DMS53 treated with DMSO at 0.1 percent for 48 hours (cell line): ENCODE data around the gene DUOXA1.
A peak's percentile ranks its signal among the peaks of the same experiment; 100 is the strongest.

Experiments
- DNase-seq: peaks from one replicate; lab custom pipeline; 2025; ENCODE audit not compliant: unreplicated experiment; lab: John Stamatoyannopoulos, UW

Gene DUOXA1

DNA sequence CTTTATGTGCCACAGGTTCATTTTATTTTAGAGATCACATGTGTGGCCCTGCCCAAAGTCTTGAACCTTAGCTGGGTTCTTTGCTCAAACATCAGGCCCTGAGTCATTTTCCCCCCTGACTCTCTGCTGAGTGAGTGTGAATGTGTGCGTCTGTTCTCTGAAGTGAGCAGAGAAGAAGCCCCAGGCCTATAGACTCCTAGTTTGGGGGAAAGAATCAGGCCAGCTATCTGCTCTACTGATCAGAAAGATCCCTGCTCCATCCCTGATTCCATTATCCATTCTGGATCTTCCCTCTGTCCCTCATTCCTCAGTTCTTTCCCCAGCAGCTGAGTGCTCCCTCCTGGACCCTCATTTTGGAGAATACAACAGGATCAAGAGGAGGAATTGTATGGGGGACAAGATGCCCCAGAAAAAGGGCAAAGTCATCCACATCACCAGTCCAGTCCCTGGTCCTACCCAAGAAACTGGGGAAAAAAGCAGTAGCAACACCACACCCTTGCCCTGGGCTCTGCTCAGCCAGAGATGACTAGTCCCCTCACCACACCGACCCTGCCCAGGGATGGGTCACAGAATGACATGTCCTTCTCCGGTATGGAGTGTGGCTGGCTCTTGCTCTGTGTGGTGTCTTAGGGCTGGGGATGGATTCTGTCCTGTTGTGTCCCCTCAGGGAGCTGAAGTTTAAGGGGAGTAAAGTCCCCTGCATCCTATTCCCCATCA, 3.3 kb upstream of the DUOXA1 start:
- DNase-seq: no peak

DNA sequence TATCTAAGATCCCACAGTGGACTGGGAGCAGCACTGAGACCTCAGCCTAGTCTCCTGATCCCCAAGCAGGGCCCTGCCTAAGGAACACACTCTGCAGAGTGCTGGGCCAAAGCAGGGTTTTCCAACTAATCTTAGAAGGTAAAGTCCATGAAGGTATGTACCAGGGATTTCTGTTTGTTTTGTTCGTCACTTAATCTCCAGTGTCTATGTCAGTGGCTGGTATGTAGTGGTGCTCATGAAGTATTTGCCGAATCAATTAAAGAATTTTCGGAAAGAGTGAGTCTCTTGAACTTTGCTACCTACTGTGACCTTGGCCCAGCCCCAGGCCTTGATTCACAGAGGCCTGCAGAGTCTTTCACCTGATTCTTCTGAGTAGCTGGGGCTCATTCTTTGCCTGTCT, 1.8 kb upstream of the DUOXA1 start:
- DNase-seq: no peak

DNA sequence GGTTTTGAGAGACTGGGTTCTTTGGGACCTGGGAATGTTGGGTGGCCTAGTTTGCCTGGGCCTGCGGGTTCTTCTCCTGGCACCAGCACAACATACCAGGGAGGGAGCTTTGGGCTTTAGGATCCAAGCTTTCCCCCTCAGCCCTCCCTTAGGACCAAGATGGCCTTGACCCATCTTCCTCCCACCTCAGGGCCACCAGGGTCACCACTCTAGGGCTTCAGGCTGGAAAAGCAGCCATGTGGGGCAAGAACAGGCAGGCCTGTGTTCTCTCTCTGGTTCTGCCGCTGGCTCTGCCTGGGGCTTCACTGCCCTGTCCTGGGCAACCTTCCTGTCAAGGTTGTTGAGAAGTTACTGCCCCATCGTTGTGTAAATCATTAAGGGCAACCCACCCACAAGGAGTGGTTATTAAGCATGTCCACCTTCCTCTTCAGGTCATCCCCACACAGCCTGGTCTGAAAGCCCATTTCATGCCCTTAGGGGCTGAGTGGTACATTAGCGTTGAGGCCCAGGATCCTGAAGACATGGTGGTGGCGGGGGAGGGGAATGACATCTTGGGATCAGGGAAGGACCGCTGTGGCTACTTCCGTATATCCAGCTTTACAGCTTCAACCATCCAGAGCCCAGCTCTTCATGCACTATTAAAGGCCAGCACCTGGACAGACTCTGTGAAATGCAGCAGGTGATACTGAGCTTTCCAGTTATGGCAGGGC, 767 bp upstream of the DUOXA1 start:
- DNase-seq: peak; percentile 21

DNA sequence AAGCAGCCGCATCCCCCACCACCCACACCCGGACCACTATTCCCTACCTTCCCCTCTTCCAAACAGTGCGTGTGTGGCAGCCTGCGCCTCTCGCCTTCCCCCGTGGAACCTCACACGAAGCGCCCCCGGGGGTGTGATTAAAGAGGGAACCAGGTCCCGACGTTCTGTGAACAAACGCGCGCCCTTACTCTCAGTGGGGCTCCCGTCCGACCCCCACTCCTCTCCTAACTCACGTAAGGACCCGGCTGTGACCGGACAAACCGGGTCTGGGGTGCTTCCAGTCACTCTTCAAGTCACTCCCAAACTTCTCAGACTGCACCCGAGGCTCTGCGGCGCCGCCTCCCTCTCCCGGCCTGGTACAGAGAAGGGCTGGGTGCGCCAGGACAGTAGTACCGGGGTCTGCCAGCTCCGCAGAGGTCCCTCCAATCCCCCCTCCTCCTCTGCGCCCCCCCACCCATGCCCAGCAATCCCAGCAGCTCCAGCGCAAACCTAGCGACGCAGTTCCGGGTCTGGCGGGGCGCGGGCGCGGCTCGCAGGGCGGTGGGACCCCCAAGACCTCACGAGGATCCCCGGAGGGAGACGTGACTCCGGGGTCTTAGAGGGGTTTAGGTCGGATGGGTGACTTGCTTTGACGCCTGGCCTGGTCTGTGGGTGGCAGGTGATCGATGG, 574 bp downstream of the DUOXA1 start:
- no peak for DNase-seq

DNA sequence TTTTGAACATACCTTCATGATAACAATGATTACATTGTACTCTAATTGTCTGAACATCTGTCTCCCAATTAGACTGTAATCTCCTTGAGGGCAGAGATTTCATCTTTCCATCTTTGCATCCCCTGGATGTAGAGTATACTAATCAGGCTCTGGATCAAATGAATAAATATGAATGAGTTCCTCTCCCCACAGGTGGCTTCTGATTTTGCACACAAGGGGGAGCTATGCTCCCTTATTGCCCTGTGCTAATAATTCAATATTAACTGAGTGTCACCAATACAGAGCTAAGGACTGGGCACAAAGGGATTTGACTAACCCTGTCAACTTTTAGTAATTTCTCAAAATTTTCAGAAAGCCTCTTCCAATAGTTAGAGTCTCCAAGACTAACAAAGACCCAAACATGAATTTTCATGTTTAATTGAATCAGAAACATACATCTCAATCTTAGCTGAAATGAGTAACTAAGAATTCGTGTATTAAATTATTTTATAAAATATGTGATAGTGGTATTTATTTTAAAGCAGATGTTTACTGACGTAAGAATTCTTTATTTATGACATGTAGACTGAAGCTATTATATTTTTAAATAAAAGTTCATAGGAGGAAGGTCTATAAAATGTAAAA, 3.0 kb downstream of the DUOXA1 start:
- DNase-seq: peak; percentile 26

DNA sequence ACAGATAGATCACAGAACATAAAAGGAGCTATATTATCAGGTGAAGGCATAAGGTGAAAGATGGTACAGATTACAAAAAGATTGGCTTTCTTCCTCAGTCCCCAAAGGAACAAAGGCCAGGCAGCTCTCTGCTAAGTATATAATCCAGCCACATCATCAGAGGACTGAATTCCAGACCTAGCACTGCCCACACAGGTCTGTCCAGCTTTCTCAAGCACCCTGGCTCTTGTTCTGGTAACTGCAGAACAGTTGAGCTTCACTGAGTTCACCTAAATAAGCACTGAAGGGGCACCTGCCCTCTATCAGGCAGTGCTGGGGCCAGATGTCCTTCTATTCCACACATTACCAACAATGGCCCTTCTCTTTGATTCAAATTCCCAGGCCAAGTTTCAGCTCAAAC, 6.3 kb downstream of the DUOXA1 start:
- DNase-seq: peak; percentile 5

DNA sequence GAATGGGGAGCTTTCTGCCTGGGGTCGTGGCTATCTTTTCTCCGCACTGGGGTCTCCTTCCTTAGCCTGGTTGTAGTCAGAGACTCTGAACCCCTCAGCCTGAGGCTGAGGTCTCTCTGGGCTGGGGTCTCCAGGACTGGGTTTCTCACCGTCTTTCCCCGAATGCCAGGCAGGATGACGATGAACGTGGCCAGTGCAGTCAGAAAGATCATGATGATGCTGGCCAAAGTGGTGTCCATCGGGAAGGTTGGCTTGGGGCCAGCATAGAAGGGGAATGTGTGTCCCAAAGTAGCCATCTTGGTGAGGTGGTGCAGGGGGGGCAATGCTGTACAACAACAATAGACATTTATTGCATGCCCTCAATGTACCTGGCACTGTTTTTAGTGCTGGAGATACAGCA, 7.0 kb downstream of the DUOXA1 start:
- DNase-seq: no peak

DNA sequence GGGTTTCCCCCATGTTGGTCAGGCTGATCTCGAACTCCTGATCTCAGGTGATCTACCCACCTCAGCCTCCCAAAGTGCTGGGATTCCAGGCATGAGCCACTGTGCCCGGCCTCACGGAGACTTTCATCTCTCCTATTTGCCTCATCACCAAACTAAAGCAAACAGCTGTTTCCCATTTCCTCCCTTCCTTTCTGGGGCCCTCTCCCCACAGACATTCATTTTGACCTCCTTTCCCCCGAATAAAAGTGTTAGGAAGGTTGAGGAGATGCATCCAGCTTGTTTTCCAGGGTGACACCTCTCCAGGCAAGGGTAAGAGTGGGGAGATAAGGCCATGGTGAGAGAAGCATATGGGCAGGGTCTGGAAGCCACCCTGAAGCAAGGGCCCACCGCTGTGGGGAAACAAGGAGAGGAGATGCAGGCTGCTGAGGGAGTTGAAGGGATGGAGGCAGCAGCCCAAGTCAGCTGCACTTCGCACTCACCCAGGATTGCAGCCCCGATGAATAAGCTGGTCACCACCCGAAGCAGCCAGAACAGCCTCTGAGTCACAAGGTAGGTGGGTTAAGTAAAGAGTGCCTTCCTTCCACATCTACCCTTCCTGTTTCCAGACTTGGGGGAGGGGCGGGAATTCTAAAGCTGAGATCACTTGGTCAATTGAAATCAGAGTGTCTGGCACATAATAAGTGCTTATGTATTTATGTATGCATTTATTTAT, 7.8 kb downstream of the DUOXA1 start:
- no peak for DNase-seq

DNA sequence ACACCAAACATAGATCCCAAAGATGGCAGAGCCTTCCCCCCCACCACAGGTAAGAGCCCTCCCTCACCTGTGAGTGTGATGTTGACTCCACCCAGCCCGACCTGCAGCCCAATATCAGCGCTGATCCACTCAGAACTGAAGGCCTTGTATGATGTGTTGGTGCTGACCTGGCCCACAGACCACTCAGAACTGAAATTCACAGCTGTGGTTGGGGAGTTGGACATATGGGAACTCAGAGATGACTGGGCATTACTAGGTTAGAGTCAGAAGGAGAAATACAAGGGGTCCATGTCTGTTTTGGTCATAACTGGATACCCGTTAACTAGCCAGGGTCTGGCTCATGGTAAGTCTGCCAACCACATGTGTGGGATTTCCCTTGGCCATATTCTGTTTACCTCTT, 8.7 kb downstream of the DUOXA1 start:
- DNase-seq: no peak

DNA sequence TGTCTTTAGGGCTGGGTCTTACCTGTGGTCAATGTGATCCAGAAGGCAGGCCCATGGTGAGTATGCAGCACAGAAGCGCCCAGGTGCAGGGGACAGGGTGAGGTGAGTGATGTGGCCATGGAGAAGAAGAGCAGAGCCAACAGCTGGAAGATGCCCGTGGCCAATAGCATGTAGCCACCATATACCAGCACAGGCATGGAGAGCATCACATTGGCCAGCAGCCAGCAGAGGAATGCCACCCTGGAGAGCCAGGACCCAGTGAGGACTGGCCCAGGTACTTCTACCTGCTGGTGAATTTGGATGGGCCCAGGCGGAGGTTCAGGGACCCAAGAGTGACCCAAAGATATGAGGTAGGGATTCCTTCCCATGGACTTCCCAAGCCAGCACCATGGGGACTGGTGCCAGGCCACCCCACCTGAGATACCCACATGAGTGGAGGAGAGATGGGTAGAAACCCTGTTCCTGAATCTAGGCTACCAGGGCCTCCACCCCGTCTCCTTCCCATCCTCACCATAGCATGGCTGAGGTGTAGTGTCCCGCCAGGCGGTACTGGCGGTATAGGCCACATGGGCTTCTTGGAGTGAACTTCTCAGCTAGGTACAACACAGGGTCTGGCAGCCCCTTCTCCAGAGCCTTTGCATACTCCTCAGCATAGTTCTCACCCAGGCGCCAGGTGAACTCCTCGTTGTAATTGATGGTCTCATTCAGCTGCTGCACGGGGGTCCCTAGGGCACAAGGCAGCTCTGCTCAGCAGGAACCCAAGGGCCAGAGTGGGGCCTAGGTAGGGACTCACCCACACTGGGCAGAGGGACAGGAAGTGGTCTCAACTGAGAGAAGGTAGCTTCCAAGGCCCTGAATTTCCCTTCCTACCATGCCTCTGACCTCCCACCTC, 9.4 kb downstream of the DUOXA1 start:
- DNase-seq: no peak

DNA sequence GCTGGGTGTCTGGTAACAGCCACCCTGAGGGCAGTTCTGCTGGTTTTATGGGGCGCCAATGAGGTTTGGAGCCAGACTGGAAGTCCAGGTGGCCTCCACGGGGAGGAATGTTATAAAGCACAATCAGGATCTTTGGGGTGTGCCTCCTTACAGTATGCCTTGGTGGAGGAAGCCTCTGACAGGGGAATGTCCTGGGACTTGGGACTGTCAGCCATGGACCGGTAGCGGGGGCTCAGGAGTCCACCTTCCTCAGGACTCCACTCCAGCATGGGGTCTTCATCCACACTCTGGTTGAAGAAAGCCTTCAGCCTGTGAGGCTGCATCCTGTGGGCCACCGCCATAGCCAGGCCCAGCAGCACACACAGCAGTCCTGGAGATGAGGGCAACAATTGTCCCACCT, 10.7 kb downstream of the DUOXA1 start:
- no peak for DNase-seq

DNA sequence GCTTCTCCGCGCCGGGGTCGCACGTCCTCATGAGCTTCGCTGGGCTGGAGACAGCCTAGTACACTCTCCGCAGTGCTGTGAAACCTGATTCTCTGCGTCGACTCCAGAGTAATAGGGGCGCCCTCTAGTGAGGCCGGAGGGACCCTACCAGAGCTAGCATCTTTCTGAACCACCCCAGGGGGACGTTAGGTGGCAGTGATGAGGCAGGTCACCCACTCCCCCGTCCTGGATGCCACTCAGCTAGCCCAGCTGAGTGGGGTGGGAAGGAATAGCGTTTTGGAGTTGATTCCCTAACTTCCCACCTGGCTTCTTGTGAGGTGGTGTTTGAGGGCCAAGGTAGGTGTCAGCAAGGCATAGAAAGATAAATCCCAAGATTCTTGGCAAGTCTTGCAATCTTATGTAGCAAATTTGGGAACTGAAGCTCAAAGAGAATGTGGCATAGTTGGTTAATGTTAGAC, 11.5 kb downstream of the DUOXA1 start:
- DNase-seq: peak; percentile 70

DNA sequence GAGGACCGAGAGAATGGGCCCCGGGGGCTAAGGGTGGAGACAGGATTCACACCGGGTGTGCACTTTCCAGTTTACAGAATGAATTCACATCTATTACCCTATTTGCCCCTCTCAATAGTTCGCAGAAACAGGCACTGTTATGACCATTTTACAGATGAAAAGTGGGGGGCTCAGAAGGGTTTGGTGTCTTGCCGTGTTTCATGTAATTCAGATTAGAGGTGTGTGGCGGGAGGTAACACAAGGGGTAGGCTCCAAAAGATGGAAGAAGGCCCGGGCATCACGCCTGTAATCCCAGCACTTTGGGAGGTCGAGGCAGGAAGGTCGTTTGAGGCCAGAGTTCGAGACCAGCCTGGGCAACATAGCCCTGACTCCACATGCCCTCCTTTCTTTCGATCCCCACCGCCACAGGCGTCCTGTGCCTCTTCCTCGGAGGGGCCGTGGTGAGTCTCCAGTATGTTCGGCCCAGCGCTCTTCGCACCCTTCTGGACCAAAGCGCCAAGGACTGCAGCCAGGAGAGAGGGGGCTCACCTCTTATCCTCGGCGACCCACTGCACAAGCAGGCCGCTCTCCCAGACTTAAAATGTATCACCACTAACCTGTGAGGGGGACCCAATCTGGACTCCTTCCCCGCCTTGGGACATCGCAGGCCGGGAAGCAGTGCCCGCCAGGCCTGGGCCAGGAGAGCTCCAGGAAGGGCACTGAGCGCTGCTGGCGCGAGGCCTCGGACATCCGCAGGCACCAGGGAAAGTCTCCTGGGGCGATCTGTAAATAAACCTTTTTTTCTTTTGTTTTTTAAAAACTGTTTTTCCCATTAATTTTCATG, 12.2 kb downstream of the DUOXA1 start:
- no peak for DNase-seq

DNA sequence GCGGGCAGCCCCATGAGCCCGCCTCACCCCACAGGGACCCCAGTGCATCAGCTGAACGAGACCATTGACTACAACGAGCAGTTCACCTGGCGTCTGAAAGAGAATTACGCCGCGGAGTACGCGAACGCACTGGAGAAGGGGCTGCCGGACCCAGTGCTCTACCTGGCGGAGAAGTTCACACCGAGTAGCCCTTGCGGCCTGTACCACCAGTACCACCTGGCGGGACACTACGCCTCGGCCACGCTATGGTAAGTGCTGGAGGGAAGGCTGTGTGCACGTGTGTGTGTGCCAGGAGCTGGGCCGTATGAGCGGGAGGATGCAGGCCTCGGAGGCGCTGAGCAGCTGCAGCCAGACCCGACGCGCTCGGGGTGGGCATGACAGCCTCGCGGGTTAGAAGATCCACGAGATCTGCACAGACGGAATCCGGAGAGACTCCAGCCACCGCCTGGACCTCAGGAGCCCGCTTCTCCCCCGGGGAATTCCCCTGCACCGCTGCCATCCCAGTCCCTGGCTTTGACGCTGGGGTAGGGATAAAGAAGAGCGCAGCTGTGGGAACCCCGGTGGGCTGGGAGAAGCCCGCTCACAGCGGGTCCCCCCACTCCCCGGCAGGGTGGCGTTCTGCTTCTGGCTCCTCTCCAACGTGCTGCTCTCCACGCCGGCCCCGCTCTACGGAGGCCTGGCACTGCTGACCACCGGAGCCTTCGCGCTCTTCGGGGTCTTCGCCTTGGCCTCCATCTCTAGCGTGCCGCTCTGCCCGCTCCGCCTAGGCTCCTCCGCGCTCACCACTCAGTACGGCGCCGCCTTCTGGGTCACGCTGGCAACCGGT, 13.0 kb downstream of the DUOXA1 start:
- no peak for DNase-seq

DNA sequence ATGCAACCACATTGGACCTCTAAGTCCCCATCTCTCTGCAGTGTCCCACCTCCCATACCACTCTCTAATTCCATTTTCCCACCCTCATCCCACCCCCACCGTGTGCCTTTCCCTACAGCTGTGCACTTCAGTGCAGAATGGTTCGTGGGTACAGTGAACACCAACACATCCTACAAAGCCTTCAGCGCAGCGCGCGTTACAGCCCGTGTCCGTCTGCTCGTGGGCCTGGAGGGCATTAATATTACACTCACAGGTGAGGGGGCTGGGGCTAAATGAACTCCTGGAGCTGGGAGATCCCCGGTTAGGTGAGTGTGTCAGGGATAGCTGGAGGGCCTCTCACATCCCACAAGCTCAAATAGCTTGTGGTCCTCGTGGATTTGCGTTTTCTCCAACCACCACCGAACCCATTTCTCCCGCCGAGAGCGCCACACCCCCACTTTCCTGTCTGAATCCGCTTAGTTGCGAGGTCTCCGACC, 13.6 kb downstream of the DUOXA1 start:
- DNase-seq: no peak

DNA sequence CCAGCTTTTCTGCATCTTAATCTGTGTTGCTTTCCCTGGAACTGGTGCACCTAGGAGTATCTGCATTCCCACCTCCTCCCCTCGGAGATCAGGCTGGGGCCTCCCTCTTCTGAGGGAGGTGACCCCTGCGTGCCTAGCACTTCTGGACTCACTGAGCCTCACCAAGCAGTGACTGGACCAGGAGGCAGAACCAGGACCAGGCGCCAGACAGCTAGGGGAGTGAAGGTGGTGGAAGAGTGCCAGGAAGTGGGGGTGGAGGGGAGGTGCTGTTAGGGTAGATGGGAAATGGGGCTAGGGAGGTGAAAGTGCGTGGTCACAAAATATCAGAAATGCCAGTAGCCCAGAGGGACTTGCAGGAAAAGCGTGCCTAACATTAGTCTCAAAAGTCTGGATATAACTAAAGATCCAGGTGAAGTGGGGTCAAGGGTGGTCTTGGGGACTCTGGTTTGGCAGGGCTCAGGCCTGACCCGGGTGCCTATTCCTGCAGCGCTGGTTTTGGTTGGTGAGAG, 14.3 kb downstream of the DUOXA1 start:
- DNase-seq: no peak

DNA sequence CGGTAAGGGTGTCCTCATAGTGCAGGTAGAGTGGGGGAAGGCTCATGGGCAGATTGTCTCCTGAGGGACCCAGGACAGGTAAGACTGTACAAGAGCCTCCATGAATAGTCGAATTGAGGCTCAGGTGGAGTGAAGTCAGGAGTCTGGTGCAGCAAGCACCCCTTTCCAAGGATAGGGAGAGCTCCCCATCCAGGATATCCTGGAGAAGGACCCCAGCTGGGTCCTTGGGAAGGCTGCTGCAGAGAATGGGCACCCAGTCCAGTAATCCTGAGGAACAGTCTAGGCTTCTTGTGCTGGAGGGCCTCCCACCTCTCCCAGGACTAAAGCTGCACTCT, 15.0 kb downstream of the DUOXA1 start:
- DNase-seq: no peak

DNA sequence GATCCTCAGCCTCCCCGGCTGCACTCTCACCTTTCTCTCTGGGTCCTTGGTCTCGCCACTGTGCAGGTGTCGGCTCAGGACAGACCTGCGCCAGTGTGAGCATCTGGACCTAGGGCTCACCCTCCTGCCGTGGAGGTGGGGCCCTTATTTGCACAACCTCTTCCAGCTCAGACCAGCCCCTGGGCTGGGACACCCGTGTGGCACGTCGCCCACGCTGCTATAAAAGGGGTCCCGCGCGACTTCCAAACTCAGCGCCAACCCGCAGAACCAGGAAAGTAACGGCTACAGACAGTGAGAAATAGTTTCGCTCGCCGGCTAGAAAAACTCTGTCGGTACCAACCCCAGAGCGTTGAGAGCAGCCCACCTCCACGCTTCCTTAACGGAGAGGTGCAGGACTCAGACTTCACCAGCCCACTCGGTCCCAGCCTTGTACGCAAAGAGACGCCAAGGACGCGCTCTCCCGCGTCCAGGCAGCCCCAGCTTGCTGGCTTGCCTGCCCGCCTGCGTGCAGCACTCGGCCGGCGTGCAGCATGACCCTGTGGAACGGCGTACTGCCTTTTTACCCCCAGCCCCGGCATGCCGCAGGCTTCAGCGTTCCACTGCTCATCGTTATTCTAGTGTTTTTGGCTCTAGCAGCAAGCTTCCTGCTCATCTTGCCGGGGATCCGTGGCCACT, 15.5 kb downstream of the DUOXA1 start, which contains the start of the genes DUOX2 and DUOXA2:
Gene DUOX2, minus strand, starts transcription at position 97 of the 675 bp plus-strand sequence. CDS start 761 bp downstream, outside the sequence.
Gene DUOXA2, plus strand, starts transcription at position 251 of the 675 bp plus-strand sequence. Its CDS starts 280 bp downstream, at position 531.
- DNase-seq: no peak
